B cell (primary cell): ENCODE data around the gene CEP95.

ENCODE experiments used
- CTCF ChIP-seq: fragments of 200-600 bp; IDR thresholded peaks from one replicate; pipeline ENCODE4 v1.8.0; 2022; ENCODE audit warnings: antibody characterized with exemption, mild to moderate bottlenecking
- EZH2 ChIP-seq: IDR thresholded peaks from 2 replicates; pipeline ENCODE4 v1.6.1; 2012; ENCODE audit warnings: borderline replicate concordance, low read depth, mild to moderate bottlenecking, moderate library complexity, low read length; ENCODE audit not compliant: insufficient read depth, poor library complexity, severe bottlenecking

GRCh38 chr17:64488301-64488700, 18.5 kb upstream of the CEP95 start:
- TF ChIP-seq EZH2 (no peak), CTCF (no peak)
